ENCODE results near the gene HS3ST5.

Gene HS3ST5

GRCh38 chr6:114342826-114343781, at the start of gene HS3ST5:
Gene HS3ST5, minus strand, starts transcription at chr6:114343023. Its CDS starts 280,178 bp downstream, at chr6:114062845.
- DNase-seq (ENCODE audit: low spot score), result peak; percentile 84

- no peak for DNase-seq (ENCODE audit: low spot score)
Observed at GRCh38 chr6:114390176-114390575, 47.4 kb upstream of the HS3ST5 start.

DNA sequence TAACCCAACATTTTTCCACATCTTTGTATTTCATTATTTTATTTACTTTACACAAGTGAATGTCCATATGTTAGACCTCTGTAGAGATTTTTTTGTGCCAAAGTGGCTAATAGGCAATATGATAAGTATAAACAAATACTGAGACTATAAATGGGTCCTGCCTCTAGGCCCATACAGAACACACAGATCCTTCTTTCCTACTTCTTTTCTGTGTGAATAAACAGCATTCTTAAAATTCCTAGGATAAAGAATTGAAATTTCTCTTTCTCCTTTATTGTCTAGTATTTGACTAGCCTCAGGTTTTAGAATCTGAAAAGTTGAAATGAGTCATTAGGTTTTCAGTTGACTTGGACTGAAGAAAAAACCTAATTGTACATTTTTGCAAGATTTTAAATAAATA, 46.3 kb upstream of the HS3ST5 start:
- no peak for DNase-seq (ENCODE audit: low spot score)

DNA sequence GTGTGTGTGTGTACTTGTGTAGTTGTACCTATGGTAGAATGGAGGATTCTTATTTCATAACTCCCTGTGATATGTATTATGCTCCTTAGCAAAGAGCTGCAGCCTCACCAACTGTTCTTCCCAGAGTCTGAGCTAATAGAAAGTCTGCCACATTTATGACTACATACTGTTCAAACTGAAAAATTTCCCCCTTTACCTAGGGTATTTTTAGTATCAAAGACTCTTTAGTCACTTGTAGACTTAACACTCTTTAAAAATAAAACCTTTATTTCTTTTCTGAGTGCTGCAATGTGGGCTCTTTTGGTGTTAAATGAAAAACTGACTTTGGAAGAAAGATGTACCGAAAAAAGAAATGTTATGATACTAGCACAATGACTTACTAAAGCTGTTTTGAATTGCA, 39.6 kb upstream of the HS3ST5 start:
- no peak for DNase-seq (ENCODE audit: low spot score)

- no peak for DNase-seq (ENCODE audit: low spot score)
Observed at GRCh38 chr6:114377881-114378280, 35.1 kb upstream of the HS3ST5 start.

GRCh38 chr6:114376611-114377175, 33.9 kb upstream of the HS3ST5 start:
- DNase-seq (ENCODE audit: low spot score), result no peak

GRCh38 chr6:114375541-114376192, 32.8 kb upstream of the HS3ST5 start:
- DNase-seq (ENCODE audit: low spot score), result no peak

DNA sequence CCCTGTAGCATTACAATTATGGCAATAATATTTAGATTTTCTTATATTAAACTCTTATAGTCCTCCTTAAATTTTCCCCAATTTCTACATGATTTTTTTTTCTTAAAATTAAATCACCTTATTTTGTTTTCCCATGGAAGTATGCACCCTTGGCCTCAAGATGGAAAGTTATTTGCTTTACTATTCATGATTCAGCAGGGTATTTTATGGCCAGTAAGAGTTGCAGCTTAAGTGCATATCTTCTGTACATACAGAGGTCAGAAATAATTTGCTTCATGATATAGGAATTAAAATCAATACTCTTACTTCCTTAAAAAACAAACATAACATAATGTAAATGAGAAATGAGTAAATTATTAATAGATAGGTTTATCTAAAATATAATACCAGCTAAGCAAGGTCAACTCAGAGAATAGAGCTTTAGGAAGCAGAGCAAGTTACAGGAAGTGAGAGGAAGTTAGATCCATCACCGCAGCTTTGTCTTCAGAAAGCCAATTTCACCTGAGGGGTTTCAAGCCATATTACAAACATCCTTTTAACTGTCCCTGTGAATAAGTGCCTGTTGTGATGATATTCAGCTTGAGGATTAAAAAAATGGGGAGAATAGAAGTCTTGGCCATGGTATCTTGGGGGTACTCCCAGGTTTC, 24.6 kb upstream of the HS3ST5 start:
- DNase-seq (ENCODE audit: low spot score), result no peak

GRCh38 chr6:114366899-114367298, 24.1 kb upstream of the HS3ST5 start:
- no peak for DNase-seq (ENCODE audit: low spot score)

DNA sequence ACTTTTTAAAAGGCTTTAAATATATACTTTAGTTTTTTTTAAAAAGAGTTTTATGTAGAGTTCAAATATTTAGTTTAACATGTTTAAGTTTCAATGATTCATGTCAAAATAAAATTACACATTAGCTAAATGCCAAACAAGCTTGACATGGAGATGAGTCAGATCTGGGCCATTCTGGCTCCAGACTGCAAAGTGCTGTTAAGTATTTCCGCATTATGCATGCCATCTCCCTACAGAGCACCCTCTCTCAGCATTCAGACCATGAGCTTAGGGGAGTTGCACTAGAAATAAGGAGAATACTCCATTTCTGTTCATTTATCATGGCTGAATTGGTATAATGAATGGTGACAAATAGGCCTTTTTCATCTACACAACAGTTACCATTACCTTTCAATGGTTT, 21.5 kb upstream of the HS3ST5 start:
- DNase-seq (ENCODE audit: low spot score), result no peak

- DNase-seq (ENCODE audit: low spot score), result no peak
Observed at GRCh38 chr6:114362957-114363356, 20.1 kb upstream of the HS3ST5 start.

DNA sequence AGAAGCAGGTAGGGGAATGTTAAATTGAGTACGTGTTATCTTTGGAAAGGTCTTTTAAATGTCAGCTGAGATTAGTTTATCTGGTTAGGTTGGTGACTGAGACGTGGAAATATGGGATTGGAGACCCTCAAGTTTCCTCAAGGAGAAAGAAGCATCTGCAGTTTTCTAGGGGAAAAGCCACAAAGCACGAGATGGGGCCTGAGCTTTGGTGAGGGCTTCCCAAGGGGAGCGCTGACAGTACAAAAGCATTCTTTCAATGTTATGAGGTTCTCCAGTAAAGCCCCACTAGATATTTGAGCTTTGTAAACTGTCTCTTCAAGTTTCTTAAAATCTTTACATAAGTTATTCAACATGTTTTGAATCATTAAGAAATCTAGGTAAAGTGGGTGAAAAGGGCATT, 19.6 kb upstream of the HS3ST5 start:
- no peak for DNase-seq (ENCODE audit: low spot score)

- DNase-seq (ENCODE audit: low spot score), result no peak
Observed at GRCh38 chr6:114361036-114361435, 18.2 kb upstream of the HS3ST5 start.

DNA sequence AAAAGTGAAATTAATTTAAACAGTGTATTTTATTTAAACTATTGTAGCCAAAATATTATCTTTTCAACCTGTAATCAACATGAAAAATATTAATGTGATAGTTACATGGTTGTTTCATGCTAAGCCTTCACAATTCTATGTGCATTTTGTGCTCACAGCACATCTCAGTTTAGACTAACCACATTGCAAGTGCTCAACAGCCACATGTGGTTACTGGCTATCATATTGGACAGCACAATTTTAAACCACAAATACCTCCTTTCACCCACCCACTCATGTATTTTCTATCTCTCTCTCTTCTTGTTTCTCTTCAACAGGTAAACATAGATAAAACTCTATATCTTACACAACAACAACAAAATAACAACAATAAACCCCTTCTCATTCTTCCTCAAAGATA, 12.5 kb upstream of the HS3ST5 start:
- DNase-seq (ENCODE audit: low spot score), result no peak

DNA sequence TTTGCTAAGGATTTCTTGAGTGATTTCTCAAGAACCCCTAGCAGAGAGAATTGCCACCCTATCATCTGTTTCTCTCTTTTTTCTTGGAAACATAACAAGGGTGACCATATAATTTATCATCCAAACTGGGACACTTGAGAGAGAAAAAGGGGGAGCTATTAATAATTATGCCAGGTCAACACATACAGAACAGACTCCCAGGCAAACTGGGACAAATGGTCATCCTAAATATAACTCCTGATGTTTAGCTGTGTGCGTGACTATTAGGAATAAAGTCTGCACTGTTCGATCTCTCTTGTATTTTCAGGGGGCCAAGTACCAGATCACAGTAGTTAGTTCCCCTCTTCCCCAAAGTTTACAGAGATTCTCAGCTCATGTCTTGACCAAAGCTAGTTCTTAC, 11.7 kb upstream of the HS3ST5 start:
- DNase-seq (ENCODE audit: low spot score), result no peak

- DNase-seq (ENCODE audit: low spot score), result no peak
Observed at GRCh38 chr6:114346451-114346850, 3.6 kb upstream of the HS3ST5 start.

DNA sequence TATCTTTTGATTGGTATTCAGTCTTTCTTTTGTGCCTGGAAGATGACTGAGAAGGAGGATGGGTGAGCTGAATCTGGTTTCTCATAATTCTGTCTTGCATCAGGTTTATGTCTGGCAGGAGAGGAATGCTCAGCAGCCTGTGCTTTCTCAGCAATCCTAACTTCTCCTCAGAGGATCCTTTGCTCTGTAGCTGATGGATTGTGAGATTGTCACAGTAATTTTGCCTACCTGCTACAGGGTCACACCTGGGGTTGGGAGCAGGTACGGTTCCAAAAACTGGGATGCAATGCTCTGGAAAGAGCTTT, 2.1 kb upstream of the HS3ST5 start:
- no peak for DNase-seq (ENCODE audit: low spot score)

DNA sequence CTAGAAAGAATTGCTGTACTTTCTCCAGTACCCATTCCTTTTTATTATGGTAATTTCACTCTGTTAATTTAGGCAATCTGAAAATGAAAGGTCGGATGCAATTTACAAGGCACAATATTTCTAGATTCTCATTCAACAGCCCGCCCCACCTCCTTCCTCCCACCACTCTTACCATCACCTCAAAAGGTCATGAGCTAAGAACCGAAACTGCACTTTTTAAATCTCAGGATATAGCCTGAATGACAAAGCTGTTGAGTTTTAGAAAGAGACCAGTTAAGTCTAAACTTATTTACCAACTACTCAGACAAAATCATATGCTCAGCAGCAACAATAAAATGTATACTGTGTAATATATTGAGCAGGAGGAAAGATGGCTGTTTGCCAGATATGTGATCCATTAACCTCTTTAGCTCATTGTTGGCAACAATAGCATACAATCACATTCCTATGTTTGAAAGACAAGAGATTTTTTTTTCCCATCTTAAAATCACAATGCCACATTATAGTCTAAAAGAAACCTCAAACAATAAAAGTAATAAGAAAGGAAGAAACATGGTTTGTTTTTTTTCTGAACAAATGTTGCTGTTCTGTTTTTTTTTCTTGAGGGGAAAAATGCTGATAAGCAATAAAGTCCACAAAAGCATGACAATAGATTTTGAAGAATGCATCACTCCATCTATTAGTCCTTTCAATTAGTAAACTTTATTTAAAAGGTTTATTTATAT, 1.6 kb upstream of the HS3ST5 start:
- DNase-seq (ENCODE audit: low spot score), result no peak

GRCh38 chr6:114343782-114344144, 940 bp upstream of the HS3ST5 start:
- DNase-seq (ENCODE audit: low spot score), result no peak

DNA sequence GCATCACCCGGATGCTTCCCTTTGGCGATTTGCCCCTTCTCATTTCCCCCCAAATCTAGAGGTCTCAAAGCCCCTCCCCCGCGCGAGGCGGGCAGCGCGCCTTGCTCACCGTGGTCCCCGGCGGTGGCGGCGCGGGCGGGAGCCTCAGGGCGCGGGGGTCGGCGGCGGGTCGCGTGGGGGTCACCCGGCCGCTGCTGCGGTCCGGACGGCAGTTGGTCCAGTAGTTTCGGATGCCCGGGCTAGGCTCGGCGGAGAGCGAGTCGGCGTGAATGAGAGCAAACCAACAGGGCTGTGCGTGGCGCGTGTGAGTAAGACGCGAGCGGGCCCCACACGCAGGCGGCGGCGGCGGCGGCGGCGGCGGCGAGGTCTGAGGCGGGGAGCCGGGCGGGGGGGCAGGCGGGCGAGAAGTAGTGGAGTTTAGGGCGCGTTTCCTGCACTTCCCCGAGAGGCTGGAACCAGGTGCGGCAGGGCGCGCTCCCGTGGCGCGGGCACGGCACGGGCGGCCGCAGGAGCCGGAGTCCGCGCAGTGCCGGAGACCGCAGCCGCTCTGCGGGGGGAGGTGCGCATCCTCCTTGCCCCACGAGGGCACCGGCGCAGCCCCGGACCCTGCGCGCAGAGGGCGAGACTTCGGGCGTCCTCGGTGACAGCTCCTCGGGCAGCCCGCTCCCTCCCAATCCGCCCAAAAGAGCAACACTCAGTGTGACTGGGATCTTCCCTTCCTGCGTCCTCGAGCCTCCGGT, 567 bp downstream of the HS3ST5 start:
- peak; percentile 49 for DNase-seq (ENCODE audit: low spot score)

DNA sequence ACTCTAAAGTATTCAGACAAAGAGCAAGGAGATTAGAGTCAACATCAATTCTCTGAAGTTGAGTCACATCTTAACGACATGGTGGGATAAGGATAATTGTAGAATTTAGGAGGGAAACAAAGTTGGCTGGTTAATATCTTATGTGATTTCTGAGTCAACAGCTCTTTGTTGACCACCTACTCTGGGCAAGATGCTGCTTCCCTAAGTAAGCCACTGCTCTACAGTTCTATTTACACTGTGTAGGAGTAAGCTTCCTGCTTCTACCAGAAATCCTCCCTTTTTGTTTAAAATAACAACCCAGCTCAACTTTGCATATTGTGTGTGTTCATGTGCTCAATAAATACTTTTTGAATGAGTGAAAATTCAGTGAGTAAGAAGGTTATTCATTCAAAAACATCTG, 3.1 kb downstream of the HS3ST5 start:
- DNase-seq (ENCODE audit: low spot score), result no peak
